ENCODE measurements around the gene NCBP1. TPM values are rescaled to one million over a fixed set of nuclear protein-coding genes. Genes with fewer than 3 reads are reported as not detected.

Gene NCBP1
- total and polyA plus RNA-seq, 9 of the 15 experiments (the other 6 are each of a cell fraction or from before 2014, with no cell fraction given), result 29.4 to 69.7 (median 57.5) TPM

DNA sequence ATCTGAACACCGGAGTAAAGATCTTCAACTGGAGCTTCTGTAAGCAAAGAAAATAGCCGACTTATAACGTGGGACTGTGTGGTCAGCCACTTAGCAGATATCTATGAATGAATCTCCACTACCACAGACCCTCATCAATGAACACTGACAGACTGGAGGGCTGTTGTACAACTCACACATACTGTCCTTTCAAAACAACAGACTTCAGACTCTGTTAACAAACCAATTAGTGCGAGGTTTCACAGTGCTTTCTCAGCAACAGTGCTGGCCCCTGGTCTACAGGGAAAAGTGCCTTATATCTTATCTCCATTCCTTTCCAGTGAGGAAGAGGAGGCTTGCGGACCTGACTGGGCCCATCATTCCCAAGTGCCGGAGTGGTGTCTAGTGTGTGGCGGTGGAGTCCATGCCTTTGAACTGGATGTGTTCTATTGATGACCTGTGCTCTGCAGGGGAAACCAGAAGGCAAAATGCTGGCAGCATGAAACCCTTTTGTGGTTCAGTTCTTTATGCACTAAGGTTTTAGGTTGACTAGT, 34.2 kb upstream of the NCBP1 start:
- no peak for FAIRE-seq
- WGBS (ENCODE audit: insufficient coverage, low coverage, missing lambda C conversion rate), result 76% methylated on average over 7 of the region's 7 CpGs
- no peaks in the 10 kb centered on the region for H3K79me2 ChIP-seq (ENCODE audit: control insufficient read depth, insufficient read depth, low read length)
- POLR2A ChIA-PET, result interaction anchor here (1.0 to 1.6 kb wide), 4 partner anchors 10 to 126 kb away, joined by 3 to 10 read pairs (median 4); no protein-coding TSS in a partner anchor
- peaks cover 71% of the 10 kb centered on the region for H3K36me3 ChIP-seq (ENCODE audit: control insufficient read depth, insufficient read depth, low read length)
- no peaks in the 10 kb centered on the region for H4K20me1 ChIP-seq (replicated peaks; ENCODE audit: control insufficient read depth, insufficient read depth, low read length)
- intact Hi-C loops (cut with micrococcal nuclease), result loop anchor here (5.0 kb wide), 1 partner anchor 742 kb away; no protein-coding TSS in a partner anchor
- no peak overlapping the region for H3K27ac ChIP-seq (ENCODE audit: extremely low read depth, low read depth, low read length)
- no peaks in the 10 kb centered on the region for H3K27me3 ChIP-seq (ENCODE audit: control insufficient read depth in 2 of 2, insufficient read depth in 2 of 2, low read length in 2 of 2)
- CTCF ChIA-PET (ENCODE audit: low intra/inter-chr PET ratio), result interaction anchor here (0.6 to 2.1 kb wide), 3 partner anchors 129 to 187 kb away, joined by 3 to 24 read pairs (median 10); partner anchors contain the start of gene TDRD7
- no peak overlapping the region for H2AFZ ChIP-seq (ENCODE audit: low read depth, low read length)
- H3K4me3 ChIP-seq, result no peak overlapping the region
- peaks cover 3% of the 10 kb centered on the region for H3K9me1 ChIP-seq (ENCODE audit: control insufficient read depth, insufficient read depth, low read length)
- TF ChIP-seq ESRRA (IDR thresholded peaks at IDR 0.05; ENCODE audit: borderline replicate concordance, low read depth), result no peak
- TF ChIP-seq, protein P1, sequence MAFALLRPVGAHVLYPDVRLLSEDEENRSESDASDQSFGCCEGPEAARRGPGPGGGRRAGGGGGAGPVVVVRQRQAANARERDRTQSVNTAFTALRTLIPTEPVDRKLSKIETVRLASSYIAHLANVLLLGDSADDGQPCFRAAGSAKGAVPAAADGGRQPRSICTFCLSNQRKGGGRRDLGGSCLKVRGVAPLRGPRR (CRISPR knock-in tag; IDR thresholded peaks at IDR 0.05), result no peak
- TF ChIP-seq, protein P2, sequence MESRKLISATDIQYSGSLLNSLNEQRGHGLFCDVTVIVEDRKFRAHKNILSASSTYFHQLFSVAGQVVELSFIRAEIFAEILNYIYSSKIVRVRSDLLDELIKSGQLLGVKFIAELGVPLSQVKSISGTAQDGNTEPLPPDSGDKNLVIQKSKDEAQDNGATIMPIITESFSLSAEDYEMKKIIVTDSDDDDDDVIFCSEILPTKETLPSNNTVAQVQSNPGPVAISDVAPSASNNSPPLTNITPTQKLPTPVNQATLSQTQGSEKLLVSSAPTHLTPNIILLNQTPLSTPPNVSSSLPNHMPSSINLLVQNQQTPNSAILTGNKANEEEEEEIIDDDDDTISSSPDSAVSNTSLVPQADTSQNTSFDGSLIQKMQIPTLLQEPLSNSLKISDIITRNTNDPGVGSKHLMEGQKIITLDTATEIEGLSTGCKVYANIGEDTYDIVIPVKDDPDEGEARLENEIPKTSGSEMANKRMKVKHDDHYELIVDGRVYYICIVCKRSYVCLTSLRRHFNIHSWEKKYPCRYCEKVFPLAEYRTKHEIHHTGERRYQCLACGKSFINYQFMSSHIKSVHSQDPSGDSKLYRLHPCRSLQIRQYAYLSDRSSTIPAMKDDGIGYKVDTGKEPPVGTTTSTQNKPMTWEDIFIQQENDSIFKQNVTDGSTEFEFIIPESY (CRISPR knock-in tag; IDR thresholded peaks at IDR 0.05), result no peak
- no peak for TF ChIP-seq ZNF311 (CRISPR knock-in tag; IDR thresholded peaks at IDR 0.05)
- no peak for TF ChIP-seq FOXK2 (conservative IDR thresholded peaks at IDR 0.05 in 1 of 2, IDR thresholded peaks at IDR 0.05 in 1 of 2; ENCODE audit: low read depth in 2 of 2)
- no peak for TF ChIP-seq RAD51 (IDR thresholded peaks at IDR 0.05; ENCODE audit: borderline replicate concordance, low read depth)
- no peak for TF ChIP-seq ZNF165 (CRISPR knock-in tag; IDR thresholded peaks at IDR 0.05; ENCODE audit: borderline replicate concordance)
- TF ChIP-seq ZNF785 (CRISPR knock-in tag; IDR thresholded peaks at IDR 0.05), result no peak
- H3K4me1 ChIP-seq (replicated peaks in 1 of 2; ENCODE audit: control insufficient read depth in 2 of 2, insufficient read depth in 2 of 2, low read length in 2 of 2), result peaks cover 0 to 6% of the 10 kb centered on the region in 2 experiments; a peak in 3 of 5 replicates
- H3K9ac ChIP-seq (ENCODE audit: insufficient read depth in 1 of 2, low read depth in 2 of 2, low read length in 2 of 2), result no peak overlapping the region
- DNase-seq (ENCODE audit: extremely low read depth in 1 of 4, low spot score in 3 of 4), result no peak
- no peak for ATAC-seq
- H3K4me2 ChIP-seq (ENCODE audit: insufficient read depth, low read length), result no peak overlapping the region
- BruUV-seq (replicated peaks), result no TSS peak
- in situ Hi-C loops (cut with MboI), result no loop called here
- no peaks in the 10 kb centered on the region for H3K9me3 ChIP-seq (replicated peaks; ENCODE audit: control insufficient read depth, insufficient read depth, low read depth, low read length)
